MCF 10A (cell line): ENCODE results near the gene CRACDL. TPM values are rescaled to one million over a fixed set of nuclear protein-coding genes. Genes with fewer than 3 reads are reported as not detected.

Source experiments
- BruUV-seq: library from RNA; stranded (reverse); fragments of 400-500 nt; replicated peaks from 2 replicates; lab custom pipeline; 2021; lab: Mats Ljungman, UMichigan
- CTCF ChIA-PET: fragments of 300-600 bp; sonication (Branson Sonifier 250); formaldehyde crosslinking; extraction: SDS; loops from one replicate; lab custom pipeline; 2021; ENCODE audit warnings: antibody characterized with exemption, inconsistent platforms; lab: Yijun Ruan, JAX
- POLR2A ChIA-PET: fragments of 300-600, 350-650 bp; sonication (Branson Sonifier 250); formaldehyde crosslinking; extraction: SDS; loops from one replicate; lab custom pipeline; 2020; ENCODE audit warnings: antibody characterized with exemption, inconsistent platforms; lab: Yijun Ruan, JAX
- DNase-seq: peaks from one replicate; pipeline ENCODE4 v3.0.0-alpha.2; 2018; ENCODE audit not compliant: unreplicated experiment
- H3K27ac Mint-ChIP-seq: one replicate; pipeline ENCODE4 v1.8.0; 2022; ENCODE audit warnings: mild to moderate bottlenecking, low read depth, mixed read lengths; ENCODE audit not compliant: unreplicated experiment
- H3K27me3 Mint-ChIP-seq: one replicate; pipeline ENCODE4 v1.8.0; 2022; ENCODE audit warnings: mixed read lengths; ENCODE audit not compliant: insufficient read depth, unreplicated experiment
- H3K36me3 Mint-ChIP-seq: one replicate; pipeline ENCODE4 v1.8.0; 2022; ENCODE audit warnings: mild to moderate bottlenecking, moderate library complexity, mixed read lengths; ENCODE audit not compliant: insufficient read depth, unreplicated experiment
- H3K4me1 Mint-ChIP-seq: one replicate; pipeline ENCODE4 v1.8.0; 2022; ENCODE audit warnings: mixed read lengths; ENCODE audit not compliant: insufficient read depth, unreplicated experiment
- H3K4me3 Mint-ChIP-seq: one replicate; pipeline ENCODE4 v1.8.0; 2022; ENCODE audit warnings: mild to moderate bottlenecking, moderate library complexity, mixed read lengths; ENCODE audit not compliant: unreplicated experiment
- H3K9me3 Mint-ChIP-seq: one replicate; pipeline ENCODE4 v1.8.0; 2022; ENCODE audit warnings: mixed read lengths; ENCODE audit not compliant: unreplicated experiment
- intact Hi-C: fragments of 100-400 bp; cut with micrococcal nuclease; formaldehyde crosslinking; loops from 2 replicates; pipeline ENCODE4 v1.14.1; 2022
- total RNA-seq: library from RNA; stranded (reverse); gene quantifications from 2 replicates; pipeline ENCODE4 v1.2.3, GENCODE V29; 2022
- TF ChIP-seq, protein P1 (sequence below): fragments of 200-600 bp; IDR thresholded peaks from one replicate; pipeline ENCODE4 v1.8.0; 2022; ENCODE audit warnings: antibody characterized with exemption, mild to moderate bottlenecking; ENCODE audit not compliant: unreplicated experiment

Gene CRACDL
- total RNA-seq, 1 experiment from 2014 or later = 12.9 TPM

DNA sequence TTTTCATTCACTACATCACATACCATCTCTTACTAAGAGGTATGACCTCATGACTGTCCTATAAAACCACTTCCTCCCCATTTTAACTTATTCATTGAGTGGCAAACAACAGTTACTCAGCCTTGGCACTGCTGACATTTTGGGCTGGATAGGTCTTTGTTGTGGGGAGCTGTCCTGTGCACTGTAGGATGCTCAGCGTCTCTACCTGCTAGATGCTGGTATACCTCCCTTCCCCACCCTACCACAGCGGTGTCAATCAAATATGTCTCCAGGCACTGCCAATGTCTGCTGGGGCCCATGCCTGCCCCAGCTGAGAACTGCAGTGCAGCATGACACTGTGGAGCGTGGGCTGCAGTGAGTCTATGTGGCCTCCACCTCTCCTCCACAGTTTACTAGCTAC, 128.8 kb downstream of the CRACDL start:
- BruUV-seq = no TSS peak
- DNase-seq = no peak
- H3K4me3 Mint-ChIP-seq = no peak overlapping the region
- no peaks in the 10 kb centered on the region for H3K9me3 Mint-ChIP-seq
- no peaks in the 10 kb centered on the region for H3K27me3 Mint-ChIP-seq
- H3K36me3 Mint-ChIP-seq = peaks cover 15% of the 10 kb centered on the region
- TF ChIP-seq, protein P1, sequence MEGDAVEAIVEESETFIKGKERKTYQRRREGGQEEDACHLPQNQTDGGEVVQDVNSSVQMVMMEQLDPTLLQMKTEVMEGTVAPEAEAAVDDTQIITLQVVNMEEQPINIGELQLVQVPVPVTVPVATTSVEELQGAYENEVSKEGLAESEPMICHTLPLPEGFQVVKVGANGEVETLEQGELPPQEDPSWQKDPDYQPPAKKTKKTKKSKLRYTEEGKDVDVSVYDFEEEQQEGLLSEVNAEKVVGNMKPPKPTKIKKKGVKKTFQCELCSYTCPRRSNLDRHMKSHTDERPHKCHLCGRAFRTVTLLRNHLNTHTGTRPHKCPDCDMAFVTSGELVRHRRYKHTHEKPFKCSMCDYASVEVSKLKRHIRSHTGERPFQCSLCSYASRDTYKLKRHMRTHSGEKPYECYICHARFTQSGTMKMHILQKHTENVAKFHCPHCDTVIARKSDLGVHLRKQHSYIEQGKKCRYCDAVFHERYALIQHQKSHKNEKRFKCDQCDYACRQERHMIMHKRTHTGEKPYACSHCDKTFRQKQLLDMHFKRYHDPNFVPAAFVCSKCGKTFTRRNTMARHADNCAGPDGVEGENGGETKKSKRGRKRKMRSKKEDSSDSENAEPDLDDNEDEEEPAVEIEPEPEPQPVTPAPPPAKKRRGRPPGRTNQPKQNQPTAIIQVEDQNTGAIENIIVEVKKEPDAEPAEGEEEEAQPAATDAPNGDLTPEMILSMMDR = no peak
- no peak overlapping the region for H3K27ac Mint-ChIP-seq
- H3K4me1 Mint-ChIP-seq = peaks cover 35% of the 10 kb centered on the region
- intact Hi-C loops = no loop called here
- ChIA-PET POLR2A (interaction anchor here (1.0 to 2.9 kb wide), 2 partner anchors 13 to 76 kb away, joined by 3 to 15 read pairs; partner anchors contain the start of gene MGAT4A), CTCF (interaction anchor here (0.6 to 1.3 kb wide), 3 partner anchors 74 to 259 kb away, joined by 3 to 5 read pairs (median 4); partner anchors contain the start of gene MGAT4A)

DNA sequence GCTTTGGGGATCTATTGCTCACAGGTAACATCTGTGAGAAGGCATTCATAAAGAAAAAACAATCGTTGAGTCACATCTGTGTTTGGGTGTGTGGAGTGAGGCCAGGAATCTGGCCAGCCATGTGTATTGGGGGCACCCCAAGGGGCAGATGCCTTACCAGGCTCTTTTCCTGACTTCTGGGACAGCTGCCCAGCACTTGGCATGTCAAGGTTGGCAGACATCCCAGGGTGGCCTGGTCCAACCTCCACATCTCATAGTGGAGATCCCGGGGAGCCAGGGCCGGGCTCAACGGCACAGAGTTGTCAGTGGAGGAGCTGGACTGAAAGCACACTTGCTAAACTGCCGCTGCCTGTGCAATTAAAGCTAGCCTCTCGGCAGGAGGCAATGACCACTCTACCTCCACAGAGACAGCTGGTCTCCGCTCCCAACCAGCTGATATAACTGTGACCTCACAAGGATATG, 129.8 kb downstream of the CRACDL start:
- ChIA-PET CTCF (interaction anchor here (0.5 to 1.3 kb wide), 4 partner anchors 21 to 260 kb away, joined by 3 to 5 read pairs (median 4); no protein-coding TSS in a partner anchor), POLR2A (interaction anchor here (1.0 to 2.9 kb wide), 3 partner anchors 14 to 75 kb away, joined by 3 to 15 read pairs (median 6); partner anchors contain the start of gene MGAT4A)
- TF ChIP-seq, protein P1 = no peak
- H3K4me3 Mint-ChIP-seq = peak overlapping the region; percentile 40
- DNase-seq = peak; percentile 99
- peaks cover 35% of the 10 kb centered on the region for H3K4me1 Mint-ChIP-seq
- intact Hi-C loops = loop anchor here (1.0 kb wide), 2 partner anchors 76 to 260 kb away; no protein-coding TSS in a partner anchor
- no TSS peak for BruUV-seq
- H3K27me3 Mint-ChIP-seq = no peaks in the 10 kb centered on the region
- H3K9me3 Mint-ChIP-seq = no peaks in the 10 kb centered on the region
- H3K27ac Mint-ChIP-seq = peak overlapping the region; percentile 22
- peaks cover 21% of the 10 kb centered on the region for H3K36me3 Mint-ChIP-seq

DNA sequence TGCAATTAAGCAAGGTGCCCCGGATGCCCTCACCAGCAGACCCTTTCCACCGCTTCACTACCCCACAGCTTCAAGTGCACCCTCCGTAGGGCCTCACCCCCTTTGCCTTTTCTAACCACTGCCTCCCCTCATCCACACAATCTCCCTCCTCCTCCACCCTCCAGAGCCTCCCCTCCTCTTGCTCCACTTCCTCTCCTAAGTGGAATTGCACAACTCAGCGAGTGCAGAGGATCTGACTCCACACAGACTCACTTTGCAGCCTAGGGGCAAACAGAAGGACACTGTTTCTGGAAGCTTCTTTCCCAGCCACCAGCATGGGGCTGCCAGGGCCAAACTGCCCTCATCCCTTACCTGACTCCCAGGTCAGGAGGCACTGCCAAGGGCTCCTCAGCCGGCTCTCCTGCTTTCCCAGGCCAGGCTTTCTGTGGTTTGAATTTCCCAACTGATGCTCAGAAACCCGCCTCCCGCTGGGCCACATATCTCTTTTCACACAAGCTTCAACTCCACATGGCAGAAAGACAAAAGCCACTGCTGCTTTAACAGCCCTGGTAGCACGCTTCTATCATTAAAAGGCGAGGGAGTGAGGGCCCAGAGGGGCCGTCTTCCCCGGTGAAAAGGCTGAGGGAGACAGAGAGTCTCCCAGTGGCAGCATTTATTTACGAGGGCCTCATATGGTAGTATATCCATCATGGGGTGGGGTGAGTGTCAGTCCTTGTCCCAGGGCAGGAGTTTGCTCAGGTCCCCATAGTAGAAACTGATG, 130.4 kb downstream of the CRACDL start:
- Mint-ChIP-seq H3K27ac (peak overlapping the region; percentile 22), H3K36me3 (peaks cover 21% of the 10 kb centered on the region), H3K27me3 (no peaks in the 10 kb centered on the region), H3K4me1 (peaks cover 40% of the 10 kb centered on the region), H3K9me3 (no peaks in the 10 kb centered on the region), H3K4me3 (peak overlapping the region; percentile 40)
- CTCF ChIA-PET = interaction anchor here (0.5 to 1.2 kb wide), 14 partner anchors 20 to 370 kb away, joined by 3 to 5 read pairs (median 3); no protein-coding TSS in a partner anchor
- POLR2A ChIA-PET = interaction anchor here (0.5 to 2.9 kb wide), 5 partner anchors 9 to 751 kb away, joined by 3 to 15 read pairs (median 4); partner anchors contain the start of gene MGAT4A
- peak; percentile 97 for DNase-seq
- intact Hi-C loops = loop anchor here (1.0 kb wide), 2 partner anchors 75 to 261 kb away; no protein-coding TSS in a partner anchor
- BruUV-seq = no TSS peak
- TF ChIP-seq, protein P1 = no peak

DNA sequence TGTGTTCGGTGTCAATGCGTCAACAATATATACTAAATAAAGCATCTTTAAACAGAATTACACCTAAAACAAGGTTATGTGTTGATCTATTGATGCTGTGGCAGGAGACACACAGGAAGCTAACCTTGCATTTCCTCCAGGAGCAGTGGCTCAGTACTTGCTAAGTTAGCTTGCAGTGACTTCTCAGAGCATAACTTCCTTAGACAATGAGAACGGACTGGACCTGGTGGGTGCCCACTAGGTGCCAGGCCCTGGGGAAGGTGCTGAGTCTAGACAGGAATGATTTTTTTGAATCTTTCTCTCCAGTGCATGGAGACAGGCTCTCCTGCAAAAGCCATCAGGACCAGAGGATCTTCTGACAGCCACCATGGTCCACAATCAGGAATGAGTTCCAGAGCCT, 131.3 kb downstream of the CRACDL start:
- peaks cover 21% of the 10 kb centered on the region for H3K36me3 Mint-ChIP-seq
- peaks cover 32% of the 10 kb centered on the region for H3K4me1 Mint-ChIP-seq
- H3K4me3 Mint-ChIP-seq = no peak overlapping the region
- ChIA-PET POLR2A (interaction anchor here (1.2 to 1.7 kb wide), 2 partner anchors 9 to 27 kb away, joined by 3 to 6 read pairs; no protein-coding TSS in a partner anchor), CTCF (interaction anchor here (0.6 to 1.2 kb wide), 8 partner anchors 22 to 231 kb away, joined by 3 to 4 read pairs (median 3); no protein-coding TSS in a partner anchor)
- H3K27ac Mint-ChIP-seq = no peak overlapping the region
- no peaks in the 10 kb centered on the region for H3K27me3 Mint-ChIP-seq
- no peaks in the 10 kb centered on the region for H3K9me3 Mint-ChIP-seq
- TF ChIP-seq, protein P1 = no peak
- intact Hi-C loops = no loop called here
- no TSS peak for BruUV-seq
- no peak for DNase-seq
